Liver (tissue), 3 donors: Measurements from ENCODE around the gene TACSTD2.

Source experiments
- FOXA1 ChIP-seq: IDR thresholded peaks from 2 replicates; pipeline ENCODE4 v1.6.1; 2016; ENCODE audit warnings: antibody characterized with exemption
- FOXA2 ChIP-seq: IDR thresholded peaks from 2 replicates; pipeline ENCODE4 v1.6.1; 2016; ENCODE audit warnings: antibody characterized with exemption
- GABPA ChIP-seq, 2 donors: IDR thresholded peaks in 1 of 2; conservative IDR thresholded peaks in 1 of 2; 2 replicates each; pipeline ENCODE4 v1.6.1; 2016; ENCODE audit warnings: antibody characterized with exemption in 2 of 2, mild to moderate bottlenecking in 1 of 2, moderate library complexity in 1 of 2
- JUND ChIP-seq, 2 donors: IDR thresholded peaks; 2 replicates each; pipeline ENCODE4 v1.6.1; 2016; ENCODE audit warnings: antibody characterized with exemption in 2 of 2
- RAD21 ChIP-seq, 2 donors: IDR thresholded peaks; 2 replicates each; pipeline ENCODE4 v1.6.1; 2016; ENCODE audit warnings: antibody characterized with exemption in 2 of 2, mild to moderate bottlenecking in 2 of 2
- RXRA ChIP-seq, 2 donors: IDR thresholded peaks; 2 replicates each; pipeline ENCODE4 v1.6.1; 2017 to 2018; ENCODE audit warnings: antibody characterized with exemption in 2 of 2, mild to moderate bottlenecking in 1 of 2
- TAF1 ChIP-seq: conservative IDR thresholded peaks from 2 replicates; pipeline ENCODE4 v1.6.1; 2016; ENCODE audit warnings: antibody characterized with exemption, mild to moderate bottlenecking
- YY1 ChIP-seq: IDR thresholded peaks from 2 replicates; pipeline ENCODE4 v1.6.1; 2016; ENCODE audit warnings: antibody characterized with exemption, mild to moderate bottlenecking
- TF ChIP-seq, protein P1 (sequence below): fragments of 150-350 bp; IDR thresholded peaks from 2 replicates; pipeline ENCODE4 v1.5.1; 2017; ENCODE audit warnings: improper control_type of control experiment, low read depth, low read length; ENCODE audit not compliant: missing input control
- TF ChIP-seq, protein P2 (sequence below): IDR thresholded peaks from 2 replicates; pipeline ENCODE4 v1.6.1; 2016; ENCODE audit warnings: antibody characterized with exemption
- TF ChIP-seq, protein P3 (sequence below): IDR thresholded peaks from 2 replicates; pipeline ENCODE4 v1.6.1; 2016; ENCODE audit warnings: antibody characterized with exemption
- TF ChIP-seq, protein P4 (sequence below): IDR thresholded peaks from 2 replicates; pipeline ENCODE4 v1.6.1; 2016; ENCODE audit warnings: antibody characterized with exemption, mild to moderate bottlenecking
- TF ChIP-seq, protein P5 (sequence below): IDR thresholded peaks from 2 replicates; pipeline ENCODE4 v1.6.1; 2016; ENCODE audit warnings: antibody characterized with exemption
- donor health status: healthy.
- donor health status: healthy.

DNA sequence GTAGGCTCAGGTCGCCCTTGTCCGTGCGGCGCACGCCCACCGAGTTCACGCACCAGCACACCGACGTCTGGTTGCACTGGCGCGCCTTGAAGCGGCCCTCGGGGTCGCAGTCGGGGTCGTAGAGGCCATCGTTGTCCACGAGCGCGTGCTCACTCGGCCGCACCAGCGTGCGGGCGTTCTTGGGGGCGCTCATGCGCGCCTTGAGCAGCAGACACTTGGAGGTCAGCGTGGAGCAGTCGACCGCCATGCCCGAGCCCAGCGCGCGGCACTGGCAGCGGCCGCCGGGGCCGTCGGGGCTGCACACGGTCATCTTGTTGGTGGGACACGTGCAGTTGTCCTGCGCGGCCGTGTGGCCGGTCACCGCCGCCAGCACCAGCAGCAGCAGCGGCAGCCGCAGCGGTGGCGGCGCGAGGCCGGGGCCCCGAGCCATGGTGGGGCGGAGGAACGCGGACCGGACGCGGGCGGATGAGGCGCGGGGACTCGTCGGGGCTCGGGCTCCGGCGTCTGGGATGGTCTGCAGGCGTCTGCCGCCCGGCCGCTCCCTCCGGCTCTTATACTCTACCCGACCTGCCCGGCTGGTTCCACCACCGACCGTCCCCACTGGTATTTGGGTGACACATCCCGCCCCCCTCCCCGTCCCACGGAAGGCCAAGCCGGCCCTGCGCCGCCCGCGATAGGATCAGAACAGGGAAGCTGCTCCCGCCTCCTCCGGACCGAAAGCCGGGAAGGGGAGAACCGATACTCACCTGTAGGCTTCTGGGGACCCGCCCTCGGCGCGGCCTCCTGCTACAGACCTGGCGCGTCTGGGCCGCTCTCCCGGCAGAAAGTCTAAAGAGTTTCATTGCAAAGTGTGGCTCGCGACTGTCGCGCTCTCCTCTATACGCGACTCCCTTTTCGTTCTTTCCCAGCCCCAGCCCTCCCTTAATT lies at the start of gene TACSTD2:
- TF ChIP-seq, protein P1, sequence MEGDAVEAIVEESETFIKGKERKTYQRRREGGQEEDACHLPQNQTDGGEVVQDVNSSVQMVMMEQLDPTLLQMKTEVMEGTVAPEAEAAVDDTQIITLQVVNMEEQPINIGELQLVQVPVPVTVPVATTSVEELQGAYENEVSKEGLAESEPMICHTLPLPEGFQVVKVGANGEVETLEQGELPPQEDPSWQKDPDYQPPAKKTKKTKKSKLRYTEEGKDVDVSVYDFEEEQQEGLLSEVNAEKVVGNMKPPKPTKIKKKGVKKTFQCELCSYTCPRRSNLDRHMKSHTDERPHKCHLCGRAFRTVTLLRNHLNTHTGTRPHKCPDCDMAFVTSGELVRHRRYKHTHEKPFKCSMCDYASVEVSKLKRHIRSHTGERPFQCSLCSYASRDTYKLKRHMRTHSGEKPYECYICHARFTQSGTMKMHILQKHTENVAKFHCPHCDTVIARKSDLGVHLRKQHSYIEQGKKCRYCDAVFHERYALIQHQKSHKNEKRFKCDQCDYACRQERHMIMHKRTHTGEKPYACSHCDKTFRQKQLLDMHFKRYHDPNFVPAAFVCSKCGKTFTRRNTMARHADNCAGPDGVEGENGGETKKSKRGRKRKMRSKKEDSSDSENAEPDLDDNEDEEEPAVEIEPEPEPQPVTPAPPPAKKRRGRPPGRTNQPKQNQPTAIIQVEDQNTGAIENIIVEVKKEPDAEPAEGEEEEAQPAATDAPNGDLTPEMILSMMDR: no peak
- TF ChIP-seq, protein P2, sequence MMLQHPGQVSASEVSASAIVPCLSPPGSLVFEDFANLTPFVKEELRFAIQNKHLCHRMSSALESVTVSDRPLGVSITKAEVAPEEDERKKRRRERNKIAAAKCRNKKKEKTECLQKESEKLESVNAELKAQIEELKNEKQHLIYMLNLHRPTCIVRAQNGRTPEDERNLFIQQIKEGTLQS: no peak
- TF ChIP-seq GABPA (IDR thresholded peaks at IDR 0.05 in 1 of 2, conservative IDR thresholded peaks at IDR 0.05 in 1 of 2) (no peak), FOXA1 (no peak), JUND (IDR thresholded peaks at IDR 0.05) (no peak), TAF1 (no peak), YY1 (no peak), RXRA (IDR thresholded peaks at IDR 0.05) (no peak), FOXA2 (no peak), RAD21 (IDR thresholded peaks at IDR 0.05) (no peak)
- TF ChIP-seq, protein P3, sequence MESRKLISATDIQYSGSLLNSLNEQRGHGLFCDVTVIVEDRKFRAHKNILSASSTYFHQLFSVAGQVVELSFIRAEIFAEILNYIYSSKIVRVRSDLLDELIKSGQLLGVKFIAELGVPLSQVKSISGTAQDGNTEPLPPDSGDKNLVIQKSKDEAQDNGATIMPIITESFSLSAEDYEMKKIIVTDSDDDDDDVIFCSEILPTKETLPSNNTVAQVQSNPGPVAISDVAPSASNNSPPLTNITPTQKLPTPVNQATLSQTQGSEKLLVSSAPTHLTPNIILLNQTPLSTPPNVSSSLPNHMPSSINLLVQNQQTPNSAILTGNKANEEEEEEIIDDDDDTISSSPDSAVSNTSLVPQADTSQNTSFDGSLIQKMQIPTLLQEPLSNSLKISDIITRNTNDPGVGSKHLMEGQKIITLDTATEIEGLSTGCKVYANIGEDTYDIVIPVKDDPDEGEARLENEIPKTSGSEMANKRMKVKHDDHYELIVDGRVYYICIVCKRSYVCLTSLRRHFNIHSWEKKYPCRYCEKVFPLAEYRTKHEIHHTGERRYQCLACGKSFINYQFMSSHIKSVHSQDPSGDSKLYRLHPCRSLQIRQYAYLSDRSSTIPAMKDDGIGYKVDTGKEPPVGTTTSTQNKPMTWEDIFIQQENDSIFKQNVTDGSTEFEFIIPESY: no peak
- TF ChIP-seq, protein P4, sequence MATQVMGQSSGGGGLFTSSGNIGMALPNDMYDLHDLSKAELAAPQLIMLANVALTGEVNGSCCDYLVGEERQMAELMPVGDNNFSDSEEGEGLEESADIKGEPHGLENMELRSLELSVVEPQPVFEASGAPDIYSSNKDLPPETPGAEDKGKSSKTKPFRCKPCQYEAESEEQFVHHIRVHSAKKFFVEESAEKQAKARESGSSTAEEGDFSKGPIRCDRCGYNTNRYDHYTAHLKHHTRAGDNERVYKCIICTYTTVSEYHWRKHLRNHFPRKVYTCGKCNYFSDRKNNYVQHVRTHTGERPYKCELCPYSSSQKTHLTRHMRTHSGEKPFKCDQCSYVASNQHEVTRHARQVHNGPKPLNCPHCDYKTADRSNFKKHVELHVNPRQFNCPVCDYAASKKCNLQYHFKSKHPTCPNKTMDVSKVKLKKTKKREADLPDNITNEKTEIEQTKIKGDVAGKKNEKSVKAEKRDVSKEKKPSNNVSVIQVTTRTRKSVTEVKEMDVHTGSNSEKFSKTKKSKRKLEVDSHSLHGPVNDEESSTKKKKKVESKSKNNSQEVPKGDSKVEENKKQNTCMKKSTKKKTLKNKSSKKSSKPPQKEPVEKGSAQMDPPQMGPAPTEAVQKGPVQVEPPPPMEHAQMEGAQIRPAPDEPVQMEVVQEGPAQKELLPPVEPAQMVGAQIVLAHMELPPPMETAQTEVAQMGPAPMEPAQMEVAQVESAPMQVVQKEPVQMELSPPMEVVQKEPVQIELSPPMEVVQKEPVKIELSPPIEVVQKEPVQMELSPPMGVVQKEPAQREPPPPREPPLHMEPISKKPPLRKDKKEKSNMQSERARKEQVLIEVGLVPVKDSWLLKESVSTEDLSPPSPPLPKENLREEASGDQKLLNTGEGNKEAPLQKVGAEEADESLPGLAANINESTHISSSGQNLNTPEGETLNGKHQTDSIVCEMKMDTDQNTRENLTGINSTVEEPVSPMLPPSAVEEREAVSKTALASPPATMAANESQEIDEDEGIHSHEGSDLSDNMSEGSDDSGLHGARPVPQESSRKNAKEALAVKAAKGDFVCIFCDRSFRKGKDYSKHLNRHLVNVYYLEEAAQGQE: no peak
- TF ChIP-seq, protein P5, sequence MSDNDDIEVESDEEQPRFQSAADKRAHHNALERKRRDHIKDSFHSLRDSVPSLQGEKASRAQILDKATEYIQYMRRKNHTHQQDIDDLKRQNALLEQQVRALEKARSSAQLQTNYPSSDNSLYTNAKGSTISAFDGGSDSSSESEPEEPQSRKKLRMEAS: no peak
